Measurements from ENCODE around the gene SPATA31C2.
"Not testable (repeated sequence)": the region's sequence is repeated elsewhere in the genome, so short reads cannot be mapped to it uniquely, and the experiment has no call there.

SPATA31C2 gene

GRCh38 chr9:88114968-88115612 lies 23.2 kb downstream of the SPATA31C2 start:
- not testable (repeated sequence) for H3K23ac ChIP-seq (ENCODE audit: low read length in 2 of 2); H3K4me1 ChIP-seq (ENCODE audit: control insufficient read depth, insufficient read depth, low read depth, low read length); H3K4ac ChIP-seq (ENCODE audit: low read depth in 1 of 2, low read length in 2 of 2); H2BK15ac ChIP-seq (ENCODE audit: low read depth, poor library complexity, severe bottlenecking); H3K4me3 ChIP-seq (ENCODE audit: insufficient read depth in 1 of 2, low read depth in 1 of 2, low read length in 2 of 2); DNase-seq; H3K27ac ChIP-seq (ENCODE audit: low read length, poor library complexity, severe bottlenecking); H2BK5ac ChIP-seq (ENCODE audit: low read depth, low read length, poor library complexity, severe bottlenecking); H3K9ac ChIP-seq (ENCODE audit: low read length); H2AK5ac ChIP-seq (ENCODE audit: low read length, severe bottlenecking); H3K14ac ChIP-seq (ENCODE audit: low read length in 2 of 2); H3K4me2 ChIP-seq (ENCODE audit: low read length, poor library complexity, severe bottlenecking); H3K27me3 ChIP-seq (ENCODE audit: control insufficient read depth in 1 of 2, insufficient read depth in 1 of 2, low read length in 2 of 2); H2BK12ac ChIP-seq (ENCODE audit: low read length in 2 of 2); H2AFZ ChIP-seq (ENCODE audit: low read depth, low read length); H3K36me3 ChIP-seq (ENCODE audit: control insufficient read depth in 1 of 2, insufficient read depth in 2 of 2, low read depth in 1 of 2, low read length in 2 of 2); H2BK120ac ChIP-seq (ENCODE audit: low read depth, low read length); H3K79me1 ChIP-seq (replicated peaks; ENCODE audit: low read length, poor library complexity, severe bottlenecking); H4K91ac ChIP-seq (ENCODE audit: low read length); H3K9me3 ChIP-seq (ENCODE audit: control insufficient read depth, low read length); H4K8ac ChIP-seq (ENCODE audit: low read length); H3K18ac ChIP-seq (ENCODE audit: low read depth in 1 of 2, low read length in 2 of 2)
- WGBS = 100% methylated on average over 2 of the region's 13 CpGs

DNA sequence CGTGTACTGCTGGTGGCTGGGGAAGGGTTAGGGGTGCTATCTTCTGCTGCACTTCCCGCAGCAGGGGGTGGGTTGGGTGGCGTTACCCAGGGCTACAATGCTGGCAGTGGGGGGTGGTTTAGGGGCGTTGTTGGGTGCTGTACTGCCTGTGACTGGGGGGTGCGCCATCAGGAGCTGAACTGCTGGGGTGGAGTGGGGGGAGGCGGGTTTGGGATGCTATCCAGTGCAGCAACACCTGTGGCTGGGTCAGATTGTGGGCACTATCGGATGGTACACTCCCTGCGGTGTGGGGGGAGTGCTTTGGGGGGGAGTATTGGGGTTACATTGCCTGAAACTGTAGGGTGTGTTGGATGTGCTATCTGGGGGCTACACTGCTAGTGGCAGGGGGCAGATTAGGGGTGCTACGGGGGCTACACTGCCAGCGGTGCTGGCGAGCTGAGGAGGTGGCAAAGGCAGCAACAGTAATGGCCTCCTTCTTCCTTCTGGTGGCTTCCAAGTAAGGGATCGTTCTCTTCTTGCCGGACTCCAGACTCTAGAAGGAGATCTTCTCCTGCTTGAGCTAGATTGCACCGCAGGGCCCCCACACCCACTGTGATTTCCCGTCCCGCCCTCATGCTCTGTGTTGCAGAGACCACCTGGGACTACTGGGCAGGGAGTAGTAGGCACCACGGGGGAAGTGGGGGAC lies 23.9 kb downstream of the SPATA31C2 start:
- not testable (repeated sequence) for H3K36me3 ChIP-seq (ENCODE audit: control insufficient read depth in 1 of 2, insufficient read depth in 2 of 2, low read depth in 1 of 2, low read length in 2 of 2); H3K4me1 ChIP-seq (ENCODE audit: control insufficient read depth, insufficient read depth, low read depth, low read length); H3K9me3 ChIP-seq (ENCODE audit: control insufficient read depth, low read length); H3K9ac ChIP-seq (ENCODE audit: low read length); H2BK15ac ChIP-seq (ENCODE audit: low read depth, poor library complexity, severe bottlenecking); DNase-seq; H2BK12ac ChIP-seq (ENCODE audit: low read length in 2 of 2); H3K79me1 ChIP-seq (replicated peaks; ENCODE audit: low read length, poor library complexity, severe bottlenecking); H2BK120ac ChIP-seq (ENCODE audit: low read depth, low read length); H3K4me3 ChIP-seq (ENCODE audit: insufficient read depth in 1 of 2, low read depth in 1 of 2, low read length in 2 of 2); H4K8ac ChIP-seq (ENCODE audit: low read length); H2AFZ ChIP-seq (ENCODE audit: low read depth, low read length); H3K18ac ChIP-seq (ENCODE audit: low read depth in 1 of 2, low read length in 2 of 2); H4K91ac ChIP-seq (ENCODE audit: low read length); H3K23ac ChIP-seq (ENCODE audit: low read length in 2 of 2); H2BK5ac ChIP-seq (ENCODE audit: low read depth, low read length, poor library complexity, severe bottlenecking); H2AK5ac ChIP-seq (ENCODE audit: low read length, severe bottlenecking); H3K27me3 ChIP-seq (ENCODE audit: control insufficient read depth in 1 of 2, insufficient read depth in 1 of 2, low read length in 2 of 2); H3K27ac ChIP-seq (ENCODE audit: low read length, poor library complexity, severe bottlenecking); H3K4ac ChIP-seq (ENCODE audit: low read depth in 1 of 2, low read length in 2 of 2); H3K4me2 ChIP-seq (ENCODE audit: low read length, poor library complexity, severe bottlenecking)
- H3K14ac ChIP-seq (ENCODE audit: low read length in 2 of 2) = peak overlapping the region in 1 of 2 experiments; percentile 41
- 87% methylated on average over 14 of the region's 17 CpGs for WGBS

- H3K36me3 ChIP-seq (ENCODE audit: control insufficient read depth in 1 of 2, insufficient read depth in 2 of 2, low read depth in 1 of 2, low read length in 2 of 2); H3K4me1 ChIP-seq (ENCODE audit: control insufficient read depth, insufficient read depth, low read depth, low read length); H3K27ac ChIP-seq (ENCODE audit: low read length, poor library complexity, severe bottlenecking); H2BK12ac ChIP-seq (ENCODE audit: low read length in 2 of 2); H3K4me2 ChIP-seq (ENCODE audit: low read length, poor library complexity, severe bottlenecking); H3K14ac ChIP-seq (ENCODE audit: low read length in 2 of 2); H3K23ac ChIP-seq (ENCODE audit: low read length in 2 of 2); H2BK120ac ChIP-seq (ENCODE audit: low read depth, low read length); H2BK5ac ChIP-seq (ENCODE audit: low read depth, low read length, poor library complexity, severe bottlenecking); DNase-seq; H4K91ac ChIP-seq (ENCODE audit: low read length); H2AFZ ChIP-seq (ENCODE audit: low read depth, low read length); H4K8ac ChIP-seq (ENCODE audit: low read length); H2BK15ac ChIP-seq (ENCODE audit: low read depth, poor library complexity, severe bottlenecking); H2AK5ac ChIP-seq (ENCODE audit: low read length, severe bottlenecking); H3K79me1 ChIP-seq (replicated peaks; ENCODE audit: low read length, poor library complexity, severe bottlenecking); H3K9me3 ChIP-seq (ENCODE audit: control insufficient read depth, low read length); H3K27me3 ChIP-seq (ENCODE audit: control insufficient read depth in 1 of 2, insufficient read depth in 1 of 2, low read length in 2 of 2); H3K4ac ChIP-seq (ENCODE audit: low read depth in 1 of 2, low read length in 2 of 2); H3K9ac ChIP-seq (ENCODE audit: low read length); H3K4me3 ChIP-seq (ENCODE audit: insufficient read depth in 1 of 2, low read depth in 1 of 2, low read length in 2 of 2); H3K18ac ChIP-seq (ENCODE audit: low read depth in 1 of 2, low read length in 2 of 2): not testable (repeated sequence)
- 94% methylated on average over 28 of the region's 38 CpGs for WGBS
Observed at GRCh38 chr9:88113156-88114130, 24.8 kb downstream of the SPATA31C2 start.

GRCh38 chr9:88110026-88110425 lies 28.2 kb downstream of the SPATA31C2 start:
- no peak overlapping the region for H4K8ac ChIP-seq (ENCODE audit: low read length)
- no peak overlapping the region for H2BK15ac ChIP-seq (ENCODE audit: low read depth, poor library complexity, severe bottlenecking)
- H3K9ac ChIP-seq (ENCODE audit: low read length) = no peak overlapping the region
- no peak overlapping the region for H3K4me3 ChIP-seq (ENCODE audit: insufficient read depth in 1 of 2, low read depth in 1 of 2, low read length in 2 of 2)
- no peak overlapping the region for H3K4ac ChIP-seq (ENCODE audit: low read depth in 1 of 2, low read length in 2 of 2)
- no peak overlapping the region for H3K14ac ChIP-seq (ENCODE audit: low read length in 2 of 2)
- no peak overlapping the region for H3K18ac ChIP-seq (ENCODE audit: low read depth in 1 of 2, low read length in 2 of 2)
- H3K4me1 ChIP-seq (ENCODE audit: control insufficient read depth, insufficient read depth, low read depth, low read length) = no peaks in the 10 kb centered on the region
- peaks cover 0 to 27% of the 10 kb centered on the region in 2 experiments for H3K27me3 ChIP-seq (ENCODE audit: control insufficient read depth in 1 of 2, insufficient read depth in 1 of 2, low read length in 2 of 2)
- H2AK5ac ChIP-seq (ENCODE audit: low read length, severe bottlenecking) = no peak overlapping the region
- no peak overlapping the region for H4K91ac ChIP-seq (ENCODE audit: low read length)
- no peaks in the 10 kb centered on the region for H3K79me1 ChIP-seq (replicated peaks; ENCODE audit: low read length, poor library complexity, severe bottlenecking)
- no peak overlapping the region for H2AFZ ChIP-seq (ENCODE audit: low read depth, low read length)
- no peak overlapping the region for H3K23ac ChIP-seq (ENCODE audit: low read length in 2 of 2)
- H2BK5ac ChIP-seq (ENCODE audit: low read depth, low read length, poor library complexity, severe bottlenecking) = no peak overlapping the region
- no peaks in the 10 kb centered on the region for H3K36me3 ChIP-seq (ENCODE audit: control insufficient read depth in 1 of 2, insufficient read depth in 2 of 2, low read depth in 1 of 2, low read length in 2 of 2)
- no peak for DNase-seq
- H3K27ac ChIP-seq (ENCODE audit: low read length, poor library complexity, severe bottlenecking) = no peak overlapping the region
- H2BK12ac ChIP-seq (ENCODE audit: low read length in 2 of 2) = no peak overlapping the region
- H3K4me2 ChIP-seq (ENCODE audit: low read length, poor library complexity, severe bottlenecking) = no peak overlapping the region
- WGBS = 100% methylated on average over 1 of the region's 3 CpGs
- no peaks in the 10 kb centered on the region for H3K9me3 ChIP-seq (ENCODE audit: control insufficient read depth, low read length)
- H2BK120ac ChIP-seq (ENCODE audit: low read depth, low read length) = no peak overlapping the region

Measured in mesenchymal stem cell (in vitro differentiated cells and primary cell).